ENCODE measurements around the gene FAM222B.

DNA sequence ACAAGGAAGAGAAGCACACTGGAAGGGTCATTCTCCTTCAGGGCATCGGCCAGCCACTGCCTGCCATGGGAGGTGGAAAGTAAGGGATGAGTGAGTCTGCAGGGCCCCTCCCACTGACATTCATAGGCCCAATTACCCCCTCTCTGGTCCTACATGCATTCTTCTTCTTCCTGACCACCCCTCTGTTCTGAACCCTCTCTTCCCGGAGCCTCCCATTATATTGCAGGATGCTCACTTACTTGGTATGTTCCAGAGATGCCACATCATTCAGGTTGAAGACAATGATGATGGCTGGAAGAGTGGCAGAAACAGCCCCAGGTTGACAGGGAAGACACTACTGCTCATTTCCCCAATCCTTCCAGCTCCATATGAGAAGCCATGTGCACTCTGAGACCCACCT is 127.4 kb downstream of the FAM222B start:
- TF ChIP-seq, protein P1, sequence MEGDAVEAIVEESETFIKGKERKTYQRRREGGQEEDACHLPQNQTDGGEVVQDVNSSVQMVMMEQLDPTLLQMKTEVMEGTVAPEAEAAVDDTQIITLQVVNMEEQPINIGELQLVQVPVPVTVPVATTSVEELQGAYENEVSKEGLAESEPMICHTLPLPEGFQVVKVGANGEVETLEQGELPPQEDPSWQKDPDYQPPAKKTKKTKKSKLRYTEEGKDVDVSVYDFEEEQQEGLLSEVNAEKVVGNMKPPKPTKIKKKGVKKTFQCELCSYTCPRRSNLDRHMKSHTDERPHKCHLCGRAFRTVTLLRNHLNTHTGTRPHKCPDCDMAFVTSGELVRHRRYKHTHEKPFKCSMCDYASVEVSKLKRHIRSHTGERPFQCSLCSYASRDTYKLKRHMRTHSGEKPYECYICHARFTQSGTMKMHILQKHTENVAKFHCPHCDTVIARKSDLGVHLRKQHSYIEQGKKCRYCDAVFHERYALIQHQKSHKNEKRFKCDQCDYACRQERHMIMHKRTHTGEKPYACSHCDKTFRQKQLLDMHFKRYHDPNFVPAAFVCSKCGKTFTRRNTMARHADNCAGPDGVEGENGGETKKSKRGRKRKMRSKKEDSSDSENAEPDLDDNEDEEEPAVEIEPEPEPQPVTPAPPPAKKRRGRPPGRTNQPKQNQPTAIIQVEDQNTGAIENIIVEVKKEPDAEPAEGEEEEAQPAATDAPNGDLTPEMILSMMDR (IDR thresholded peaks at IDR 0.05; ENCODE audit: low read depth, low read length, poor library complexity, severe bottlenecking) = no peak
- TF ChIP-seq EZH2phosphoT487 (IDR thresholded peaks at IDR 0.05; ENCODE audit: borderline replicate concordance, low read length) = no peak

Measured in DOHH2 (cell line).